Measurements from ENCODE around the gene IGF2BP2. TPM values are rescaled to one million over a fixed set of nuclear protein-coding genes. Genes with fewer than 3 reads are reported as not detected.

The IGF2BP2 gene
- total and polyA plus RNA-seq, 10 donors, result 1.1 to 21.1 (median 12.0) TPM

DNA sequence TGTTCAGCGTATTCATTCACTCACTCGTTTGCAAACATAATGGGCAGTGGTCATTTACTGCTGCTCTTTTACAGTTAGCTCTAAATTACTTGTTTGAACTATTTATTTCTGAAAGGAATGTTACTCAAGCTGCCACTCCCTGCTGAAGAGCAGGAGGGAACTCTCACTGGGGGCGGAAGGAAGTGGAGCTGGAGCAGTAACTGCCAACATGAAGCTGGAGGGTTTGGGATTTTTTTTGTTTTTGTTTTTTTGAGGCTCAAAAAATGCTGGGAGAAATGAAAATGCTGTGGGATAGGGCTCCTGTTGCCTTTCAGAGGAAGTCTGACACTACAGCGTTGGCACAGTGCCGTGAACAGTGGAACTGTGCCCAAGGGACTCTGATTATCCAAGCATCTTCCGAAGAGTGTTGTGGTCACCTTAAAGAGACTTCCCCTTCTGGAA, 194.6 kb downstream of the IGF2BP2 start:
- no peak overlapping the region for H3K4me3 ChIP-seq
- WGBS, 5 donors, result 41 to 68% (median 51%) methylated on average over 6 of the region's 6 CpGs
- peaks cover 0 to 19% (median 9%) of the 10 kb centered on the region in 6 donors for H3K4me1 ChIP-seq
- no peaks in the 10 kb centered on the region for H3K9me3 ChIP-seq
- H3K27me3 ChIP-seq (replicated peaks in 1 of 7), result no peaks in the 10 kb centered on the region
- peaks cover 4 to 75% (median 50%) of the 10 kb centered on the region in 6 donors for H3K36me3 ChIP-seq
- peak overlapping the region in 6 of 8 donors; percentile 29 to 59 (median 44) for H3K27ac ChIP-seq
- intact Hi-C loops (cut with DNase I; ENCODE audit: low total_unique reads), result no loop called here
- DNase-seq, result no peak
- no peak for TF ChIP-seq POLR2A (IDR thresholded peaks at IDR 0.05)
- no peak for TF ChIP-seq POLR2AphosphoS5 (IDR thresholded peaks at IDR 0.05)
- TF ChIP-seq, protein P1, sequence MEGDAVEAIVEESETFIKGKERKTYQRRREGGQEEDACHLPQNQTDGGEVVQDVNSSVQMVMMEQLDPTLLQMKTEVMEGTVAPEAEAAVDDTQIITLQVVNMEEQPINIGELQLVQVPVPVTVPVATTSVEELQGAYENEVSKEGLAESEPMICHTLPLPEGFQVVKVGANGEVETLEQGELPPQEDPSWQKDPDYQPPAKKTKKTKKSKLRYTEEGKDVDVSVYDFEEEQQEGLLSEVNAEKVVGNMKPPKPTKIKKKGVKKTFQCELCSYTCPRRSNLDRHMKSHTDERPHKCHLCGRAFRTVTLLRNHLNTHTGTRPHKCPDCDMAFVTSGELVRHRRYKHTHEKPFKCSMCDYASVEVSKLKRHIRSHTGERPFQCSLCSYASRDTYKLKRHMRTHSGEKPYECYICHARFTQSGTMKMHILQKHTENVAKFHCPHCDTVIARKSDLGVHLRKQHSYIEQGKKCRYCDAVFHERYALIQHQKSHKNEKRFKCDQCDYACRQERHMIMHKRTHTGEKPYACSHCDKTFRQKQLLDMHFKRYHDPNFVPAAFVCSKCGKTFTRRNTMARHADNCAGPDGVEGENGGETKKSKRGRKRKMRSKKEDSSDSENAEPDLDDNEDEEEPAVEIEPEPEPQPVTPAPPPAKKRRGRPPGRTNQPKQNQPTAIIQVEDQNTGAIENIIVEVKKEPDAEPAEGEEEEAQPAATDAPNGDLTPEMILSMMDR (IDR thresholded peaks at IDR 0.05 in 8 of 11, conservative IDR thresholded peaks at IDR 0.05 in 3 of 11), result no peak

DNA sequence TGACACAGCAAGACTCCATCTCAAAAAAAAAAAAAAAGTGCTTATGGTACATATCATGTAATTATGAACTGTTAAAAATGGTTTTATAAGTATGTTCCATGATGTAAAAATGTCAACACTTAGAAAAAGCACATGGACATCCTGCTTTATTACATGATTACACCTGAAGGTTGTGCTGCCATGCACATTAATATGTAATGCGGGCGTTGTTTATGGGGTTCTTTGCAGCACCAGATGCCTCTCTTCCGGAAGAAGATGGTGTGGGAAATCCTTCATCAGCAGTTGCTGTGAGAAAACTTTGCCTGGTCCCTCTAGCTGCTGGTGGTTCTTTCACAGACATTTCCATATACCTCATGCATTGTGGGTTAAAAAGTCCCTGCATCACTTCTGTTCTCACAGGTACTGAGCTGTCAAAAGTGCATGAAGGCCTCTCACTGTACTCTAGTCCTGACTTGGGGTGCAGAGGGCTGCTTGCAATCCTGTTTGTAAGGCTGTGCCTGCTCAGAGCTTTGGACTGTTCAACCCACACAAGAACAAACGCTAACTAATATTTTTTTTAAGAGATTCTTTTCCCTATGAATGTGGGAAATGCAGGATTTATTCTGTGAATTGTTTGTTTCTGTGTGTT, 195.2 kb downstream of the IGF2BP2 start:
- Histone ChIP-seq H3K36me3 (peaks cover 4 to 80% (median 54%) of the 10 kb centered on the region in 6 donors), H3K4me3 (no peak overlapping the region), H3K4me1 (peaks cover 0 to 19% (median 9%) of the 10 kb centered on the region in 6 donors), H3K27ac (peak overlapping the region in 5 of 8 donors; percentile 36 to 59 (median 46)), H3K9me3 (no peaks in the 10 kb centered on the region), H3K27me3 (replicated peaks in 1 of 7) (no peaks in the 10 kb centered on the region)
- DNase-seq, result no peak
- 79 to 94% (median 81%) methylated on average over 4 of the region's 4 CpGs for WGBS, 5 donors
- intact Hi-C loops (cut with DNase I; ENCODE audit: low total_unique reads), result no loop called here
- TF ChIP-seq, protein P1 (IDR thresholded peaks at IDR 0.05 in 8 of 11, conservative IDR thresholded peaks at IDR 0.05 in 3 of 11), result no peak
- TF ChIP-seq POLR2AphosphoS5 (IDR thresholded peaks at IDR 0.05) (no peak), POLR2A (IDR thresholded peaks at IDR 0.05) (no peak)

DNA sequence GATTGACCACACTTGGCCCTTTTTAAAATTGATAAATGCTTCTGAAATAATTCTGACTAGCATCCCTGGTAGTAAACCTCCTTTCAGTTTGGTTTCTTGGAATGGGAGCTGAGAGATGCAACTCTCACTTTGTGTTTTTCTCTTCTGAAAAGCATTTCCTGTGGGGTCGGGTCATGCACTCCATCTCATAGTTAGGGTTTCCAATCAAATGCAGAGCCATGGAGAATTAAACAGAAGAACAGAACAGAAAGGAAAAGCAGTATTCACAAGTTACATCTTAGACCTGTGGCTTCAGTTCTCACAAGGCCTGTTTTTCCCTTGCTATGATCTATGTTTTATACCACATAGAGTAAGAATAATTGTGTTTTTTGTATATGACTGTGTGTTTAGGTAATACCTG, 199.1 kb downstream of the IGF2BP2 start:
- TF ChIP-seq POLR2A (IDR thresholded peaks at IDR 0.05) (no peak), POLR2AphosphoS5 (IDR thresholded peaks at IDR 0.05) (no peak)
- TF ChIP-seq, protein P1 (IDR thresholded peaks at IDR 0.05 in 8 of 11, conservative IDR thresholded peaks at IDR 0.05 in 3 of 11), result no peak
- 52 to 76% (median 65%) methylated on average over 1 of the region's 1 CpG for WGBS, 5 donors
- H3K36me3 ChIP-seq, result peaks cover 4 to 100% (median 85%) of the 10 kb centered on the region in 6 donors
- no peak for DNase-seq
- no peaks in the 10 kb centered on the region for H3K27me3 ChIP-seq (replicated peaks in 1 of 7)
- intact Hi-C loops (cut with DNase I; ENCODE audit: low total_unique reads), result no loop called here
- peaks cover 0 to 18% (median 9%) of the 10 kb centered on the region in 6 donors for H3K4me1 ChIP-seq
- H3K9me3 ChIP-seq, result no peaks in the 10 kb centered on the region
- H3K27ac ChIP-seq, result no peak overlapping the region
- H3K4me3 ChIP-seq, result no peak overlapping the region

DNA sequence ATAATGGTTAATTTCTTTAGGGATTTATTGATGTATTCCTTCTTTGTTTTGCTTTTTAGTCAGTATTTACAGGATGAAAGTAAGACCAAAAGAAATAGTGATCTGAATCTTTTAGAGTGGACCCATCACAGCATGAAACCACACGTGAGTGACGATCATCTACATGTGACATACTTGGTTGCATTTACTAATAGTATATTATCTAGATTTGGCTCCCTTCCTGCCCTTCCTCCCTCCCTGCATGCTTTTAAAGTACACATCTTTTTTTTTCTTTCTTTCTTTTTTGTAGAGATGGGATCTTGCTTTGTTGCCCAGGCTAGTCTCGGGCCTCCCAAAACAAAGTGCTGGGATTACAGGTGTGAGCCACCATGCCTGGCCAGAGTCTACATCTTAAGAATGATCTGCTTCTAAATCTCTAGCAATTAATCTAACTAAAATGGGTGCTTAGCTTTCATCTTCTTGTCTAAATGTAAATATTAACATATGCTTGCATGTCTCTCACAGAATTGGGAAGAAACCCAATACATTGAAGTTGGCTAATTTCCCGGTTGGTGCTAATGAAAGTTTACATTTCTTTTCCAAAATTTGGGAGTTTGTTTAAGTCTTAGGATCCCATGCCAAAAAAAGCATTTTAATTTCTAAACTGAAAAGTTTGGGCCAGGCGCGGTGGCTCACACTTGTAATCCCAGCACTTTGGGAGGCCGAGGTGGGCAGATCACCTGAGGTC, 200.7 kb downstream of the IGF2BP2 start:
- no peak for DNase-seq
- intact Hi-C loops (cut with DNase I; ENCODE audit: low total_unique reads), result no loop called here
- 90 to 96% (median 94%) methylated on average over 7 of the region's 7 CpGs for WGBS, 5 donors

More for the DNA sequence above, 200.7 kb downstream of the IGF2BP2 start:
- TF ChIP-seq, protein P1 (IDR thresholded peaks at IDR 0.05 in 8 of 11, conservative IDR thresholded peaks at IDR 0.05 in 3 of 11), result no peak
- no peak for TF ChIP-seq POLR2AphosphoS5 (IDR thresholded peaks at IDR 0.05)
- H3K27me3 ChIP-seq (replicated peaks in 1 of 7), result no peaks in the 10 kb centered on the region
- peaks cover 4 to 100% (median 93%) of the 10 kb centered on the region in 6 donors for H3K36me3 ChIP-seq
- H3K27ac ChIP-seq, result no peak overlapping the region
- no peaks in the 10 kb centered on the region for H3K9me3 ChIP-seq
- H3K4me1 ChIP-seq, result peaks cover 0 to 1% (median 0%) of the 10 kb centered on the region in 6 donors
- no peak overlapping the region for H3K4me3 ChIP-seq
